Brain pericyte (primary cell): Measurements from ENCODE around the gene CYP8B1.

Experiments used
- DNase-seq: peaks from one replicate; pipeline ENCODE4 v3.0.0-alpha.2; 2012; ENCODE audit warnings: low read depth, low spot score

The CYP8B1 gene, protein sequence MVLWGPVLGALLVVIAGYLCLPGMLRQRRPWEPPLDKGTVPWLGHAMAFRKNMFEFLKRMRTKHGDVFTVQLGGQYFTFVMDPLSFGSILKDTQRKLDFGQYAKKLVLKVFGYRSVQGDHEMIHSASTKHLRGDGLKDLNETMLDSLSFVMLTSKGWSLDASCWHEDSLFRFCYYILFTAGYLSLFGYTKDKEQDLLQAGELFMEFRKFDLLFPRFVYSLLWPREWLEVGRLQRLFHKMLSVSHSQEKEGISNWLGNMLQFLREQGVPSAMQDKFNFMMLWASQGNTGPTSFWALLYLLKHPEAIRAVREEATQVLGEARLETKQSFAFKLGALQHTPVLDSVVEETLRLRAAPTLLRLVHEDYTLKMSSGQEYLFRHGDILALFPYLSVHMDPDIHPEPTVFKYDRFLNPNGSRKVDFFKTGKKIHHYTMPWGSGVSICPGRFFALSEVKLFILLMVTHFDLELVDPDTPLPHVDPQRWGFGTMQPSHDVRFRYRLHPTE

DNA sequence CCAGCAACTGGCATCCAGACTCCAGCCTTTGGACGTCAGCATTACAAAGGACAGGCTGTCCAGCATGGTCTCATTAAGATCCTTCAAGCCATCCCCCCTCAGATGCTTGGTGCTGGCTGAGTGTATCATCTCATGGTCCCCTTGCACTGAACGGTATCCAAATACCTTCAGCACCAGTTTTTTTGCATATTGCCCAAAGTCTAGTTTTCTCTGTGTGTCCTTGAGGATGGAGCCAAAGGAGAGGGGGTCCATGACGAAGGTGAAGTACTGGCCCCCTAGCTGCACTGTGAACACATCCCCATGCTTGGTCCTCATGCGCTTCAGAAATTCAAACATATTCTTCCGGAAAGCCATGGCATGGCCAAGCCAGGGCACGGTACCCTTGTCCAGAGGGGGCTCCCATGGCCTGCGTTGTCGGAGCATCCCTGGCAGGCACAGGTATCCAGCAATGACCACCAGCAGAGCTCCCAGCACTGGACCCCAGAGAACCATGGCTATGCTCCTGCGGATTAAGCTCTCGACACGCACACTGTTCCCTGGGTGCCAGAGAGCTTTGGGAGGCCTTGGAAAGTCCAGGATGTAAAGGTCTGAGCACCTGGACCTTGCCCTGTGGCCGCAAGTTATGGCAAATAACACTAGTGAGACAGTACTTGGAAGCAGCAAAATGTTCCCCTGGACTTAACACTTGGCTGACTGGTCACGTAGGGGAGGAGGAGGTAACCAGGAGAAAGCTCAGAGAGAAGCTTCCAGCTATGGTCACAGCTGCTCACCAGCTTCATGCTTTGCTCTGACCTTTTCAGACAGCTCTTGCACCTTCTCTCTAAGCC is at the start of gene CYP8B1:
TSS of gene CYP8B1 (minus strand) at position 555 of the 827 bp plus-strand sequence. CDS start at position 492, 63 bp downstream.
- no peak for DNase-seq

GRCh38 chr3:42923606-42924005 is 47.9 kb upstream of the CYP8B1 start:
- DNase-seq = no peak

DNA sequence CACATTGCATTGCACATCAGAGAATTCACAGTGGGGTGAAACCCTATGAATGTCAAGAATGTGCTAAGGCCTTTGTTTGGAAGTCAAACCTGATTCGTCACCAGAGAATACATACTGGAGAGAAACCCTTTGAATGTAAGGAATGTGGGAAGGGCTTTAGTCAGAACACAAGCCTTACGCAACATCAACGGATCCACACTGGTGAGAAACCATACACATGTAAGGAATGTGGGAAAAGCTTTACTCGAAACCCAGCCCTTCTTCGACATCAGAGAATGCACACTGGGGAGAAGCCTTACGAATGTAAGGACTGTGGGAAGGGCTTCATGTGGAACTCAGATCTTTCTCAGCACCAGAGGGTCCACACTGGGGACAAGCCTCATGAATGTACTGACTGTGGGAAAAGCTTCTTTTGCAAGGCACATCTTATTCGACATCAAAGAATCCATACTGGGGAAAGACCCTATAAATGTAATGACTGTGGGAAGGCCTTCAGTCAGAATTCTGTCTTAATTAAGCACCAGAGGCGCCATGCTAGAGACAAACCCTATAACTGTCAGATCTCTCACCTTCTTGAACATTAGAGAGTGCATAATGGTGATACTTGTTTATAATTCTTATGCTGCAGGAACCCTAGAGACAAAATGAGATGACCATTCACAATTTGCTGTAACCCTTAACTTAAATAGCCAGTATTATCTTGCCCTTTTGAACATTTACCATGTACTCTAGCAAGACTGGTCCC is 39.3 kb upstream of the CYP8B1 start:
- no peak for DNase-seq

GRCh38 chr3:42911551-42911950 is 35.9 kb upstream of the CYP8B1 start:
- no peak for DNase-seq

DNA sequence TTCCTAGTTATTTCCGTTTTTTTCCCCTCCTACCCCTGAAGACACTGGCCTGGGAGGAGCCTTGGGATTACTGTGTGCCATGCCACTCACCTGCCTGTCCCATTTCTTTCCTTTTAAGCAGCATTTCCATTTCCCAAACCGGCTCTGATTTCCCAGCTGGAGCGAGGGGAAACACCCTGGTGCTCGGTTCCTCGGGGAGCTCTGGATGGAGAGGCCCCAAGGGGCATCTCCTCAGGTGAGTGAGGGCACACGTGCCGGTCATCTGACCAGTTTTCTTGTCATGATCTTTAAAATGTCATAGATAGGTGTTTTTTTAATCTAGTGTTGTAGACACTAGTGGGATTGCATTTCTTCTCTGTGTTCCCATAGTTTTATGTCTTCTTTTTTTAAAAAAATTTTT is 33.0 kb upstream of the CYP8B1 start:
- no peak for DNase-seq

DNA sequence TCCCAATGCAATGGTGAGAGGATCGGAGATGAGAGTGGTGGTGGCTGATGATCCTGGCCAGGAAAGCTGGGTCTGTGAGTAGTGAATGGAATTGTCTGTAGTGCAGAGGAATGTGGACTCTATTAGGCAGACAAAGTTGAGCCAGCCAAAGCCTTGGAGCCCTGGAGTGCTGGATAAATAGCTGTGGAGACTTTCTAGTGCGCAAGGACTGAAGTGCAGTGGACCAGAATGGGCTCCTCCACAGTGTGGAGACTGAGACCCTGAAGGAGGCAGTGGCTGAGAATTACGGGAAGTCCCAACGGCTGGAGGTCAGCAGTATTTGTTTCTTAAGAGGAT is 31.1 kb upstream of the CYP8B1 start:
- no peak for DNase-seq

GRCh38 chr3:42906070-42906847 is 30.6 kb upstream of the CYP8B1 start, which contains the start of gene ZNF662:
TSS of gene ZNF662 (plus strand) at chr3:42906142. CDS start at chr3:42908115, 1,973 bp downstream.
- no peak for DNase-seq

- DNase-seq = no peak
Observed at GRCh38 chr3:42905740-42906069, 30.0 kb upstream of the CYP8B1 start.

GRCh38 chr3:42904076-42904475 is 28.4 kb upstream of the CYP8B1 start:
- no peak for DNase-seq

- DNase-seq = no peak
Observed at GRCh38 chr3:42902257-42902656, 26.6 kb upstream of the CYP8B1 start.

DNA sequence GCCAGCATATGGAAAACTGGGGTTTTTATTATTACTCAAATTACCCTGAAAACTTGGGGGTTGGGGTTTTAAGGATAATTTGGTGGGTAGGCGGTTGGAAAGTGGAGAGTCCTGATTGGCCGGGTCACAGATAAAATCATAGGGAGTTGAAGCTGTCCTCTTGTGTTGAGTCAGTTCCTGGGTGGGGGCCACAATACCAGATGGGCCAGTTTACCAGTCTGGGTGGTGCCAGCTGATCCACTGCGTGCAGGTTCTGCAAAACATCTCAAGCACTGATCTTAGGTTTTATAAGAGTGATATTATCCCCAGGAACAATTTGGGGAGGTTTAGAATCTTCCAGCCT is 25.4 kb upstream of the CYP8B1 start:
- no peak for DNase-seq

DNA sequence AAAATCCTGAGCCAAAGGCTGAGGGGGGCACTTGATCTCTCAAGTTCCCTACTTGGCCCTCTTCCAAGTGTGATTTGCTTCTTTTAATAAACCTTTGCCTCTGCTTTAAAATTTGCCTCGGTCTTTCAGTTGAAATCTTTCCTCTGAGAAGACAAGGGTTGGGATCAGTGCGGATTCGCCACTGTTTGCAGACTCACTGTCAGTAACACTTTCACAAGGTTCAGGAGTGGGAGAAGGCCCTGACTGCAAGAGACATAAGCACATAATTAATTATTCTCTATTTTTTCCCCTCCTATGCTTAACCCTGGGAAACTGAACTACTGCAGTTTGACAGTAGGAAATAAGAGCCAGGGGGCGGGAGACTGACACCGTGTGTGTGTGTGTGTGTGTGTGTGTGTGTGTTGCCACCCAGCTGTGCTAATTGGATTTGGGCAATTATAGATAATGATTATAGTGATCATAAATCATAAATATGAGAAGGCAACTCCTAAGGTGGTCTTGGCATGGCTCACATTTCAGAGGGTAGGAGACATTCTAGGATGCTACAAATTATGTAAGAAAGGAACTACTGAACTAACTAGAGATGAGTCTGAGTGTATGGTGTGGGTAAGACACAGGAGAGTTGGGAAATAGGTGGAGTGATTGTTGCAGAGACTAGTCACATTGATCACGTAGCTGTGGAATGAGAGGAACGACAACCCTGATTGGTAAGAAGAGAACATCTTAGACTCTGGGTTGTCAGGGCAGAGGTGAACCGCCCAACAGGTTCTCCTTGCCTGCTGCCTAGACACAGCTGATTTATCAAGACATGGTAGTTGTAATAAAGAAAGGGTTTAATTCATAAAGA is 24.8 kb upstream of the CYP8B1 start:
- no peak for DNase-seq

DNA sequence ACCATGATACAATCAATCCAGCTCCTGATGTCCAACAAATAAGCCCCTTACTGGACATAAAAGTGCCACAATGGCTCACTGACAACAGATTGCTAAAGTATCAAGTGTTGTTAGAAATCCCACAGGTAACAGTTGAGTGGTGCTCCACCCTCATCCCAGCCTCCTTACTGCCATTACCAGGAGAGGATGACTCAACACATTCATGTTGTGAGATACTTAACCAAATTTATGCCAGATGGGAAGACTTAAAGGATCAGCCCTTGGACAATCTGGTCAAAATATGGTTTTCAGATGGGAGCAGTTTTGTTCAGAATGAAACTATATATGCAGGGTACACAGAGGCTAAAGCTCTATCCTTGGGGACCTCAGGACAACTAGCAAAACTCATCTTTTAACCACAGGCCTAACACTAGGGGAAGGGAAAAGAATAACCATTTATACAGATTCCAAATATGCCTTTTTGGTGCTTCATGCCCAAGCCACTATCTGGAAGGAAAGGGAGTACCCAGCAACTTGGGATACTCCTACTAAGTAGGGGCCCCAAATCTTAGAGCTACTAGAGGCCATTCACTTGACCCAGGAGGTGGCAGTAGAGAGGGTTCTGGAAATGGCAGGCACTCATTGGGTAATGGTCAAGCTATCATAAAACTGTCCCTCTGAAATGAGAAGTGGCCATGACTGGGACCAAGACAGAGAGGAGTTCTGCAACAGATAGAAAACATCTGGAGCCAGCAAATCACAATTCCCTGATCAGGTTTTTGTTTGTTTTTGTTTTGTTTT is 23.4 kb upstream of the CYP8B1 start:
- no peak for DNase-seq

DNA sequence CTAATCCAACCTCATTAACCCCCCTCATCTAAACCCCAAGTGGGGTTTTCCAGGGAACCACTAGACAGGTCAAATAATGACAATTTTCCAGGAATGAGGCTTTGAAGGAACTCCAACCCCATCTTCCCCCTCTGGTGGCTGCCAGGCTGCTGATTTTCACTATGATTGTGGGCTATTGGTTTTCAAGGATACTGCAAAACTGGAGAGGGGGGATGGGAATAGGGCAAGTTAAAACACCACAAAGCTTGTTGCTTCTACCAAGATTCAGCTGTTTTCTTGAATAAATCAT is 19.8 kb upstream of the CYP8B1 start:
- DNase-seq = no peak

DNA sequence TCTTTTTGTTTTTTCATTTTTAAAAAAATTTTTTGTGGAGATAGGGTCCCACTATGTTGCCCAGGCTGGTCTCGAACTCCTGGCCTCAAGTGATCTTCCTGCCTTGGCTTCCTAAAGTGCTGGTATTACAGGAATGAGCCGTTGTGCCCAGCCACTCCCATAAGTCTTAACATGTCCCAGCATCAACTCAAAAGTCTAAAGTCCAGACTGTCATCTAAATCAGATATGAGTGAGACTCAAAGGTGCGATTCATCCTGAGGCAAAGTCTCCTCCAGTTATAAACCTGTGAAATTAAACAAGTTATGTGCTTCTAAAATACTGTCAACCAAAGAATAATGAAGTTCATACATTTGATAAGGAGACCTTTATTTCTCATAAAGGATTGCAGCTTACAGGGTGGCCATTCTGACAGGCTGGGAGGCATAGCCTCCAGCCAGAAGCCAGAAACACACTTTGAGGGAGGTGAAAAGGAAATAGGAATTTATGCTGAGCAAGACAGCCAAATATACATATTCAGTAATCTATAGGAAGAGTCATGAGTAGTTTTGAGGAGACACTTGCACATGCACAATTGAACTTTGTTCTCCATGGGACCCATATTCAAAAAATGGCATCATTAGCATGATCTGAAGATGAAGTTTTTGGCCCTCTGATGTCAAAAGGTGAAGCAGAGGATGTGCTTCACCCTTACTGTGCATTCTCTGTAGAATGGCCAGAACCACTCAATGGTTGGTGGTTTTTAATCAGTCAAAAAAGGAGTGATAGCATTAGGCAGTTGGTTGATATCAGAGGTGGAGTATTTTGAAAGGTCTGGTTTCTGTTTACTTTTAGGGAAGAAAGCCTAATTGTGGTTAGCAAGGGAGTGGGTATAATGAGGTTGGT is 19.3 kb upstream of the CYP8B1 start:
- no peak for DNase-seq

DNA sequence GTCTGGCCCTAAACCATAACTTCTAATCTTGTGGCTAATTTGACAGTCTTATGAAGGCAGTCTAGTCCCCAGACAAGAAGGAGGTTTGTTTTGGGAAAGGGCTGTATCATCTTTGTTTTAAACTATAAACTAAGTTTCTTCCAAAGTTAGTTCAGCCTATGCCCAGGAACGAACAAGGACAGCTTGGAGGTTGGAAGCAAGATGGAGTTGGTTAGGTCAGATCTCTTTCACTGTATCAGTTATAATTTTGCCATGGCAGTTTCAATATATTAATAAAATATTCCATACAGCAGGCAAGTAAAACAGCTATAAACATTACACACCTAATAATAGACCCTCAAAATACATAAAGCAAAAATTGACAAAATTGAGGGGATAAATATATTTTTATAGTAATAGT is 17.1 kb upstream of the CYP8B1 start:
- no peak for DNase-seq

DNA sequence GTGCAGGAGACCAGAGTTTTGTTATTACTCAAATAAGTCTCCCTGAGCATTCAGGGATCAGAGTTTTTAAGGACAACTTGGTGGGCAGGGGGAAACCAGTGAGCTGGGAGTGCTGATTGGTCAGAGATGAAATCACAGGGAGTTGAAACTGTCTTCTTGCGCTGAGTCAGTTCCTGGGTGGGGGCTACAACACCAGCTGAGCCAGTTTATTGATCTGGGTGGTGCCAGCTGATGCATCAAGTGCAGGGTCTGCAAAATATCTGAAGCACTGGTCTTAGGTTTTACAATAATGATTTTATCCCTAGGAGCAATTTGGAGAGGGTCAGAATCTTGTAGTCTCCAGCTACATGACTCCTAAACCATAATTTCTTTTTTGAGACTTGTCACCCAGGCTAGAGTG is 16.5 kb upstream of the CYP8B1 start:
- no peak for DNase-seq

DNA sequence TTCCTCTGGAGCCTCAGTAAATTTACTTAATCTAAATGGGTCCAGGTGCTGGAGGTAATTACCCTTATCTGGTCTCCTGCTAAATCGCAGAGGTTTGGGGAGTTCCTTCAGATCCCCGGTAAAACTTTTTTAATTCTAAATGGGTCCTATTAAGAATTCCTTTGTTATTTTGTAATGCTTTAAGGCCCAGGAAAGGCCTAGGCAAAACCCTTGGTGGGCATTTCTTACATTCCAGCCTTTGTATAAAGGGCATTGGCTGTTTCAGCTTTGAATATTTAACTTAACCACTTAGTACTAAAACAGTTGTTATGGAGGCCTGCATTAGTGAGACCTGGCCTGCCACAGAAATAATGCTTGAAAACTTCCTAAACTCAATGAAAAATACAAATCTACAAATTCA is 15.4 kb upstream of the CYP8B1 start:
- no peak for DNase-seq

GRCh38 chr3:42887084-42887483 is 11.4 kb upstream of the CYP8B1 start:
- DNase-seq = no peak
